ENCODE data around the gene SIPA1L3. TPM values are rescaled to one million over a fixed set of nuclear protein-coding genes. Genes with fewer than 3 reads are reported as not detected.

SIPA1L3 gene
- total and polyA plus RNA-seq, 2 experiments from 2014 or later, result 9.3 to 30.3 TPM

- H3K4me3 ChIP-seq, result no peak overlapping the region
- H3K27ac ChIP-seq, result no peak overlapping the region
- no peaks in the 10 kb centered on the region for H3K4me1 ChIP-seq (ENCODE audit: low read depth)
- no peak for TF ChIP-seq CTCF (IDR thresholded peaks at IDR 0.05; ENCODE audit: low read depth, low read length)
- no peaks in the 10 kb centered on the region for H3K27me3 ChIP-seq
- DNase-seq (ENCODE audit: low read depth in 1 of 2, low spot score in 1 of 2), result peak in 1 of 2 donors; percentile 14
- H3K36me3 ChIP-seq, result no peaks in the 10 kb centered on the region
- H3K9me3 ChIP-seq (ENCODE audit: low read depth), result no peaks in the 10 kb centered on the region
Measured at GRCh38 chr19:38149661-38150061, 242.7 kb downstream of the SIPA1L3 start.

GRCh38 chr19:38151242-38151641, 244.2 kb downstream of the SIPA1L3 start:
- no peaks in the 10 kb centered on the region for H3K4me1 ChIP-seq (ENCODE audit: low read depth)
- H3K4me3 ChIP-seq, result no peak overlapping the region
- no peaks in the 10 kb centered on the region for H3K27me3 ChIP-seq
- DNase-seq (ENCODE audit: low read depth in 1 of 2, low spot score in 1 of 2), result no peak
- H3K27ac ChIP-seq, result no peak overlapping the region
- TF ChIP-seq CTCF (IDR thresholded peaks at IDR 0.05; ENCODE audit: low read depth, low read length), result no peak
- H3K36me3 ChIP-seq, result no peaks in the 10 kb centered on the region
- H3K9me3 ChIP-seq (ENCODE audit: low read depth), result no peaks in the 10 kb centered on the region

GRCh38 chr19:38152461-38153379, 245.7 kb downstream of the SIPA1L3 start:
- TF ChIP-seq CTCF (IDR thresholded peaks at IDR 0.05; ENCODE audit: low read depth, low read length), result no peak

GRCh38 chr19:38155453-38155852, 248.4 kb downstream of the SIPA1L3 start:
- Histone ChIP-seq H3K36me3 (no peaks in the 10 kb centered on the region), H3K27me3 (no peaks in the 10 kb centered on the region), H3K4me3 (no peak overlapping the region), H3K4me1 (ENCODE audit: low read depth) (no peaks in the 10 kb centered on the region), H3K27ac (no peak overlapping the region), H3K9me3 (ENCODE audit: low read depth) (no peaks in the 10 kb centered on the region)
- peak in 1 of 2 donors; percentile 31 for DNase-seq (ENCODE audit: low read depth in 1 of 2, low spot score in 1 of 2)
- no peak for TF ChIP-seq CTCF (IDR thresholded peaks at IDR 0.05; ENCODE audit: low read depth, low read length)

More at GRCh38 chr19:38152461-38153379, 245.7 kb downstream of the SIPA1L3 start:
- H3K4me1 ChIP-seq (ENCODE audit: low read depth), result no peaks in the 10 kb centered on the region
- no peaks in the 10 kb centered on the region for H3K9me3 ChIP-seq (ENCODE audit: low read depth)
- no peak overlapping the region for H3K4me3 ChIP-seq
- H3K27ac ChIP-seq, result peak overlapping the region; percentile 4
- no peaks in the 10 kb centered on the region for H3K36me3 ChIP-seq
- H3K27me3 ChIP-seq, result no peaks in the 10 kb centered on the region
- peak in 1 of 2 donors; percentile 64 for DNase-seq (ENCODE audit: low read depth in 1 of 2, low spot score in 1 of 2)

- TF ChIP-seq CTCF (IDR thresholded peaks at IDR 0.05; ENCODE audit: low read depth, low read length), result no peak
- no peak overlapping the region for H3K27ac ChIP-seq
Measured at GRCh38 chr19:38158730-38159129, 251.7 kb downstream of the SIPA1L3 start.

More at GRCh38 chr19:38158730-38159129, 251.7 kb downstream of the SIPA1L3 start:
- Histone ChIP-seq H3K4me3 (no peak overlapping the region), H3K27me3 (no peaks in the 10 kb centered on the region), H3K4me1 (ENCODE audit: low read depth) (no peaks in the 10 kb centered on the region), H3K9me3 (ENCODE audit: low read depth) (no peaks in the 10 kb centered on the region), H3K36me3 (peaks cover 9% of the 10 kb centered on the region)
- DNase-seq (ENCODE audit: low read depth in 1 of 2, low spot score in 1 of 2), result no peak
